ENCODE data around the gene LLGL2. TPM values are rescaled to one million over a fixed set of nuclear protein-coding genes. Genes with fewer than 3 reads are reported as not detected.

The LLGL2 gene
- total RNA-seq, 4 donors from 2014 or later = 35.6 to 73.5 (median 53.8) TPM

- intact Hi-C loops (cut with DNase I) = no loop called here
- H3K27ac ChIP-seq = no peak overlapping the region
- no peak overlapping the region for H3K4me3 ChIP-seq (replicated peaks in 1 of 3)
Observed at GRCh38 chr17:75535119-75535537, 9.6 kb downstream of the LLGL2 start.

DNA sequence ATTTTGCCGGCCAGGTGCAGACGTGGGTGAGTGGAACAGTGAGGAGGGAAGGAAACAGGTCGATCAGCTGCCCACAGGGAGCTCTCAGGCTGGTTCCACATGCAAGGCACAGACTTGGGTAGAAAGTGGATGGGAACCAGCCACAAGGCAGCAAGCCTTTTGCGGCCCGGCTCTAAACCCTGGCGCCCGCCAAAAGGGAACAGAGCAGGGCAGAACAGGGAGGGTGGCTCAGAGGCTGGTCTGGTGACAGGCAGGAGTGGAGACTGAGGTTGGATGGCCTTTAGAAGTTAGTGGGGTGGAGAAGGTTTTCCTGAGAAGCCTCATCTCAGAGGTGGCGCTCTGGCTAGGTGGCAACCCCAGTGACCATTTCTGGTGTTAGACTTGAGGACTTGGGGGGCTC, 10.4 kb downstream of the LLGL2 start:
- intact Hi-C loops (cut with DNase I) = no loop called here
- WGBS, 2 donors = 82 to 86% methylated on average over 8 of the region's 8 CpGs
- TF ChIP-seq CTCF (IDR thresholded peaks at IDR 0.05) (no peak), POLR2A (IDR thresholded peaks at IDR 0.05) (no peak)
- Histone ChIP-seq H3K36me3 (no peaks in the 10 kb centered on the region), H3K4me3 (replicated peaks in 1 of 3) (no peak overlapping the region), H3K27ac (no peak overlapping the region), H3K9me3 (no peaks in the 10 kb centered on the region), H3K27me3 (no peaks in the 10 kb centered on the region), H3K4me1 (peaks cover 0 to 3% of the 10 kb centered on the region in 2 donors)
- DNase-seq = no peak

More at GRCh38 chr17:75535119-75535537, 9.6 kb downstream of the LLGL2 start:
- DNase-seq = no peak
- H3K27me3 ChIP-seq = no peaks in the 10 kb centered on the region
- H3K36me3 ChIP-seq = no peaks in the 10 kb centered on the region
- WGBS, 2 donors = 82 to 86% methylated on average over 11 to 14 of the region's 15 CpGs
- H3K4me1 ChIP-seq = peaks cover 0 to 6% of the 10 kb centered on the region in 2 donors
- H3K9me3 ChIP-seq = no peaks in the 10 kb centered on the region
- TF ChIP-seq CTCF (IDR thresholded peaks at IDR 0.05) = no peak
- no peak for TF ChIP-seq POLR2A (IDR thresholded peaks at IDR 0.05)

DNA sequence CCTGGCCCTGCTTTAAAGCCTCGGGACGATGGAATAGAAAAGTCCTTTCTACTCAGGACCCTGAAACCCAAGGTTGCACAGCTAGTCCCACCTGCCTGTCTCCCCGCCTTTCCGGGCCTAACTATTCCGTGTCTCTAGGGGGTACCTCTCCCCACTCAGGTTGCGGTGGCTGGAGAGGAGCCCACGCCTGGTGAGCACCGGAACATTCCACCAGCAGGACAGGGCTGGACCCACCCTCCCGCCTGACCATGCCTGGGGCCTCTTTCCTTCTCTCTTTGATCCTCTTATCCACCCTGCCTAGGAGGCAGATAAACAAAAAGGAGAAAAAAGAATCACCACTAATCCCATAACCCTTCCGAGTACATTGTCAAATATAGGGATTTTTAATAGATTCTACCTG, 10.9 kb downstream of the LLGL2 start:
- Histone ChIP-seq H3K9me3 (no peaks in the 10 kb centered on the region), H3K27me3 (no peaks in the 10 kb centered on the region), H3K36me3 (no peaks in the 10 kb centered on the region), H3K4me1 (no peaks in the 10 kb centered on the region), H3K4me3 (replicated peaks in 1 of 3) (no peak overlapping the region), H3K27ac (no peak overlapping the region)
- no peak for DNase-seq
- WGBS, 2 donors = 77 to 78% methylated on average over 8 to 10 of the region's 10 CpGs
- TF ChIP-seq CTCF (IDR thresholded peaks at IDR 0.05) = no peak
- TF ChIP-seq POLR2A (IDR thresholded peaks at IDR 0.05) = no peak
- intact Hi-C loops (cut with DNase I) = no loop called here

- WGBS, 2 donors = 84 to 89% methylated on average over 11 to 13 of the region's 13 CpGs
- H3K4me3 ChIP-seq (replicated peaks in 1 of 3) = no peak overlapping the region
- H3K9me3 ChIP-seq = no peaks in the 10 kb centered on the region
- H3K27me3 ChIP-seq = no peaks in the 10 kb centered on the region
- peak in 1 of 2 donors; percentile 12 for DNase-seq
- intact Hi-C loops (cut with DNase I) = no loop called here
- H3K4me1 ChIP-seq = no peaks in the 10 kb centered on the region
- no peak overlapping the region for H3K27ac ChIP-seq
- no peaks in the 10 kb centered on the region for H3K36me3 ChIP-seq
- TF ChIP-seq POLR2A (IDR thresholded peaks at IDR 0.05) = no peak
Observed at GRCh38 chr17:75539967-75540729, 14.7 kb downstream of the LLGL2 start.

GRCh38 chr17:75540923-75541503, 15.5 kb downstream of the LLGL2 start:
- intact Hi-C loops (cut with DNase I) = no loop called here
- WGBS, 2 donors = 71 to 74% methylated on average over 4 of the region's 4 CpGs
- no peak overlapping the region for H3K27ac ChIP-seq

More at GRCh38 chr17:75540923-75541503, 15.5 kb downstream of the LLGL2 start:
- no peaks in the 10 kb centered on the region for H3K27me3 ChIP-seq
- H3K9me3 ChIP-seq = no peaks in the 10 kb centered on the region
- H3K36me3 ChIP-seq = no peaks in the 10 kb centered on the region
- H3K4me3 ChIP-seq (replicated peaks in 1 of 3) = no peak overlapping the region
- no peak for TF ChIP-seq CTCF (IDR thresholded peaks at IDR 0.05)
- no peak for TF ChIP-seq POLR2A (IDR thresholded peaks at IDR 0.05)
- H3K4me1 ChIP-seq = no peaks in the 10 kb centered on the region
- DNase-seq = no peak

All from thyroid gland (tissue), 4 donors.